ENCODE data around the gene GALNT9.
"Not testable (repeated sequence)": the region's sequence is repeated elsewhere in the genome, so short reads cannot be mapped to it uniquely, and the experiment has no call there.

The GALNT9 gene

GRCh38 chr12:132151766-132152410 is 177.5 kb downstream of the GALNT9 start:
- DNase-seq = no peak

GRCh38 chr12:132151145-132151765 is 178.1 kb downstream of the GALNT9 start:
- no peak for DNase-seq

GRCh38 chr12:132150780-132151144 is 178.6 kb downstream of the GALNT9 start:
- no peak for DNase-seq

GRCh38 chr12:132149526-132149925 is 179.9 kb downstream of the GALNT9 start:
- not testable (repeated sequence) for DNase-seq

GRCh38 chr12:132148368-132149045 is 180.9 kb downstream of the GALNT9 start:
- DNase-seq = no peak

- no peak for DNase-seq
Observed at GRCh38 chr12:132147423-132148367, 181.7 kb downstream of the GALNT9 start.

GRCh38 chr12:132146772-132147422 is 182.5 kb downstream of the GALNT9 start:
- no peak for DNase-seq

Measured in NCI-H2029 (cell line).